SK-N-SH (cell line): ENCODE measurements around the gene OR12D1. TPM values are rescaled to one million over a fixed set of nuclear protein-coding genes. Genes with fewer than 3 reads are reported as not detected.

Experiments
- CTCF ChIA-PET: fragments of 300-600, 350-600 bp; formaldehyde crosslinking; extraction: SDS; loops from one replicate; lab custom pipeline; 2021; lab: Yijun Ruan, JAX
- POLR2A ChIA-PET: fragments of 350-600 bp; sonication (Branson Sonifier 250); formaldehyde crosslinking; extraction: SDS; loops from one replicate; lab custom pipeline; 2020; ENCODE audit warnings: antibody characterized with exemption, inconsistent platforms; lab: Yijun Ruan, JAX
- DNase-seq: peaks from one replicate; pipeline ENCODE4 v3.0.0; 2012
- H2AFZ ChIP-seq: fragments of 200-600 bp; sonication (generic); 2 replicates; pipeline ENCODE4 v1.8.1; 2016; ENCODE audit warnings: antibody characterized with exemption, mild to moderate bottlenecking, low read depth
- H3F3A ChIP-seq: fragments of 200-600 bp; sonication (generic); replicated peaks from 2 replicates; pipeline ENCODE3; 2016; ENCODE audit warnings: antibody characterized with exemption, mild to moderate bottlenecking; ENCODE audit not compliant: insufficient read depth
- H3K27ac ChIP-seq, 2 experiments: fragments of 200-500 bp in 1 of 2; fragments of 200-600 bp in 1 of 2; sonication (Bioruptor generic) in 1 of 2; sonication (generic), shearing (Covaris generic) in 1 of 2; 2 replicates each; pipeline versions ENCODE4 v1.5.1 to v1.6.1; 2014 to 2016; ENCODE audit warnings: low read depth in 2 of 2, inconsistent platforms in 1 of 2, low read length in 1 of 2, mild to moderate bottlenecking in 1 of 2, mixed read lengths in 1 of 2
- H3K27me3 ChIP-seq: fragments of 200-600 bp; sonication (generic), shearing (Covaris generic); 2 replicates; pipeline ENCODE4 v1.6.1; 2016; ENCODE audit warnings: mixed run types; ENCODE audit not compliant: insufficient read depth
- H3K36me3 ChIP-seq, 2 experiments: fragments of 200-500 bp in 1 of 2; fragments of 200-600 bp in 1 of 2; sonication (Bioruptor generic) in 1 of 2; sonication (generic) in 1 of 2; replicated peaks in 1 of 2; 2 replicates each; pipeline versions ENCODE3 to v1.5.1; 2014 to 2016; ENCODE audit warnings: low read length in 1 of 2, mild to moderate bottlenecking in 1 of 2; ENCODE audit not compliant: insufficient read depth in 2 of 2, control insufficient read depth in 1 of 2
- H3K4me1 ChIP-seq, 2 experiments: fragments of 200-500 bp in 1 of 2; fragments of 200-600 bp in 1 of 2; sonication (Bioruptor generic) in 1 of 2; sonication (generic), shearing (Covaris generic) in 1 of 2; 2 replicates each; pipeline versions ENCODE4 v1.5.1 to v1.6.1; 2014 to 2016; ENCODE audit warnings: low read depth in 1 of 2, low read length in 1 of 2, mixed run types in 1 of 2; ENCODE audit not compliant: insufficient read depth in 2 of 2, control insufficient read depth in 1 of 2
- H3K4me2 ChIP-seq: fragments of 200-600 bp; sonication (generic), shearing (Covaris generic); 2 replicates; pipeline ENCODE4 v1.6.1; 2017; ENCODE audit warnings: mixed run types
- H3K4me3 ChIP-seq, 2 experiments: fragments of 200-500 bp in 1 of 2; fragments of 200-600 bp in 1 of 2; sonication (Bioruptor generic) in 1 of 2; sonication (generic), shearing (Covaris generic) in 1 of 2; 2 replicates each; pipeline versions ENCODE4 v1.5.1 to v1.8.1; 2014 to 2016; ENCODE audit warnings: low read depth in 2 of 2, inconsistent platforms in 1 of 2, low read length in 1 of 2, mild to moderate bottlenecking in 1 of 2, mixed read lengths in 1 of 2, moderate library complexity in 1 of 2
- H3K79me2 ChIP-seq: fragments of 200-600 bp; sonication (generic); 2 replicates; pipeline ENCODE4 v1.8.1; 2017; ENCODE audit warnings: mild to moderate bottlenecking; ENCODE audit not compliant: insufficient read depth
- H3K9ac ChIP-seq: fragments of 200-600 bp; sonication (generic); 2 replicates; pipeline ENCODE4 v1.6.1; 2017; ENCODE audit warnings: mixed run types
- H3K9me2 ChIP-seq: fragments of 200-600 bp; sonication (generic); 2 replicates; pipeline ENCODE4 v1.6.1; 2017; ENCODE audit warnings: mixed run types
- H3K9me3 ChIP-seq: fragments of 200-600 bp; sonication (generic); 2 replicates; pipeline ENCODE4 v1.6.1; 2017; ENCODE audit warnings: mixed run types, mild to moderate bottlenecking, moderate library complexity
- H4K20me1 ChIP-seq: fragments of 200-600 bp; sonication (generic); 2 replicates; pipeline ENCODE4 v1.6.1; 2017; ENCODE audit warnings: mild to moderate bottlenecking, mixed run types; ENCODE audit not compliant: insufficient read depth
- CTCF ChIP-seq: fragments of 200-600 bp; sonication (generic); IDR thresholded peaks from 2 replicates; pipeline ENCODE4 v1.6.1; 2017; ENCODE audit warnings: antibody characterized with exemption, mild to moderate bottlenecking, moderate library complexity
- ELF1 ChIP-seq: IDR thresholded peaks from 2 replicates; pipeline ENCODE4 v1.4.0; 2012
- EP300 ChIP-seq, 2 experiments: IDR thresholded peaks; 2 replicates each; pipeline versions ENCODE4 v1.4.0 to v1.6.1; 2012; ENCODE audit warnings: borderline replicate concordance in 1 of 2, low read depth in 1 of 2, low read length in 1 of 2
- GATA2 ChIP-seq: sonication (generic); formaldehyde crosslinking; IDR thresholded peaks from 2 replicates; pipeline ENCODE4 v1.5.0; 2020; ENCODE audit warnings: mild to moderate bottlenecking, missing genetic modification reagents
- IRF3 ChIP-seq: fragments of 150-350 bp; IDR thresholded peaks from 2 replicates; pipeline ENCODE4 v1.6.1; 2016; ENCODE audit warnings: mild to moderate bottlenecking, low read depth, low read length
- NFIC ChIP-seq: IDR thresholded peaks from 2 replicates; pipeline ENCODE4 v1.4.0; 2012; ENCODE audit warnings: borderline replicate concordance
- RAD21 ChIP-seq: IDR thresholded peaks from 2 replicates; pipeline ENCODE4 v1.6.1; 2012; ENCODE audit warnings: mild to moderate bottlenecking, low read length
- RFX5 ChIP-seq: IDR thresholded peaks from 2 replicates; pipeline ENCODE4 v1.6.1; 2012; ENCODE audit warnings: mild to moderate bottlenecking, improper control_type of control experiment, low read length
- SIN3A ChIP-seq: IDR thresholded peaks from 2 replicates; pipeline ENCODE4 v1.6.1; 2012; ENCODE audit warnings: low read depth, mild to moderate bottlenecking, low read length, moderate library complexity, borderline replicate concordance
- TEAD4 ChIP-seq: IDR thresholded peaks from 2 replicates; pipeline ENCODE4 v1.4.0; 2012; ENCODE audit warnings: mild to moderate bottlenecking, borderline replicate concordance; ENCODE audit not compliant: insufficient read depth
- USF2 ChIP-seq: fragments of 150-350 bp; IDR thresholded peaks from 2 replicates; pipeline ENCODE4 v1.6.1; 2017; ENCODE audit warnings: antibody characterized with exemption, low read length, low read depth, borderline replicate concordance
- YY1 ChIP-seq: IDR thresholded peaks from 2 replicates; pipeline ENCODE4 v1.4.0; 2012; ENCODE audit warnings: low read depth, mild to moderate bottlenecking
- polyA plus RNA-seq, 3 experiments: library from polyadenylated mRNA; depleted of rRNA; stranded (reverse); fragments of >200 nt; gene quantifications; 2 replicates each; pipeline ENCODE4 v1.2.3, GENCODE V29; 2012

The OR12D1 gene
- polyA plus RNA-seq, 1 of the 3 experiments (the other 2 are of a cell fraction): not detected

GRCh38 chr6:29376003-29376402 is 38.7 kb upstream of the OR12D1 start:
- POLR2A ChIA-PET: no interaction called here
- no peak for DNase-seq

More at GRCh38 chr6:29376003-29376402, 38.7 kb upstream of the OR12D1 start:
- Histone ChIP-seq H4K20me1 (no peaks in the 10 kb centered on the region), H3K4me1 (no peaks in the 10 kb centered on the region), H3K4me2 (no peak overlapping the region), H3K4me3 (no peak overlapping the region), H3K79me2 (no peaks in the 10 kb centered on the region), H3K9me2 (no peaks in the 10 kb centered on the region), H3K27me3 (peaks cover 35% of the 10 kb centered on the region; the same call in 1 of the 2 replicates), H3K9ac (no peak overlapping the region), H3K9me3 (no peaks in the 10 kb centered on the region; the same call in 1 of the 2 replicates), H3K27ac (no peak overlapping the region), H2AFZ (no peak overlapping the region), H3F3A (no peaks in the 10 kb centered on the region), H3K36me3 (no peaks in the 10 kb centered on the region)
- CTCF ChIA-PET: interaction anchor here (0.8 kb wide), 1 partner anchor 227 kb away, joined by 3 read pairs; no protein-coding TSS in a partner anchor
- TF ChIP-seq ELF1 (no peak), IRF3 (no peak), RAD21 (0 out of 2 replicates have a peak, but pooled peaks have one; percentile 29), YY1 (no peak), SIN3A (no peak), TEAD4 (no peak), EP300 (IDR thresholded peaks at IDR 0.05; ENCODE audit: borderline replicate concordance in 1 of 2, low read depth in 1 of 2, low read length in 1 of 2) (no peak), RFX5 (no peak), CTCF (peak; percentile 37), USF2 (no peak), NFIC (no peak), GATA2 (CRISPR knock-in tag) (no peak)
